Measurements from ENCODE around the gene ALKBH5. TPM values are rescaled to one million over a fixed set of nuclear protein-coding genes. Genes with fewer than 3 reads are reported as not detected.

The ALKBH5 gene
- total and polyA plus RNA-seq, 9 of the 15 experiments (the other 6 are each of a cell fraction or from before 2014, with no cell fraction given), result 11.4 to 70.0 (median 47.4) TPM

- intact Hi-C loops (cut with micrococcal nuclease) (no loop called here), in situ Hi-C loops (cut with MboI) (loop anchor here (25.0 kb wide), 1 partner anchor 355 kb away; no protein-coding TSS in a partner anchor)
- POLR2A ChIA-PET, result no interaction called here
- no TSS peak for BruUV-seq (replicated peaks)
- H3K4me3 ChIP-seq, result no peak overlapping the region
- H3K27ac ChIP-seq (ENCODE audit: extremely low read depth, low read depth, low read length), result no peak overlapping the region
- H3K9ac ChIP-seq (ENCODE audit: insufficient read depth in 1 of 2, low read depth in 2 of 2, low read length in 2 of 2), result no peak overlapping the region
- peaks cover 9% of the 10 kb centered on the region for H4K20me1 ChIP-seq (replicated peaks; ENCODE audit: control insufficient read depth, insufficient read depth, low read length)
- H3K79me2 ChIP-seq (ENCODE audit: control insufficient read depth, insufficient read depth, low read length), result peaks cover 7% of the 10 kb centered on the region; the same call in 2 of the 3 replicates
- no peak for FAIRE-seq
- H3K36me3 ChIP-seq (ENCODE audit: control insufficient read depth, insufficient read depth, low read length), result peaks cover 67% of the 10 kb centered on the region; the same call in 2 of the 3 replicates
- H3K9me3 ChIP-seq (replicated peaks; ENCODE audit: control insufficient read depth, insufficient read depth, low read depth, low read length), result no peaks in the 10 kb centered on the region
- H3K9me1 ChIP-seq (ENCODE audit: control insufficient read depth, insufficient read depth, low read length), result peaks cover 3% of the 10 kb centered on the region
- H3K4me1 ChIP-seq (replicated peaks in 1 of 2; ENCODE audit: control insufficient read depth in 2 of 2, insufficient read depth in 2 of 2, low read length in 2 of 2), result no peaks in the 10 kb centered on the region
- no peak overlapping the region for H2AFZ ChIP-seq (ENCODE audit: low read depth, low read length)
- TF ChIP-seq PTTG1 (tag; IDR thresholded peaks at IDR 0.05; ENCODE audit: low read depth) (no peak), CREBBP (IDR thresholded peaks at IDR 0.05; ENCODE audit: low read depth, low read length) (no peak)
- no peaks in the 10 kb centered on the region for H3K27me3 ChIP-seq (ENCODE audit: control insufficient read depth in 2 of 2, insufficient read depth in 2 of 2, low read length in 2 of 2)
- H3K4me2 ChIP-seq (ENCODE audit: insufficient read depth, low read length), result no peak overlapping the region
- no peak for DNase-seq (ENCODE audit: extremely low read depth in 1 of 4, low spot score in 3 of 4)
- CTCF ChIA-PET (ENCODE audit: low intra/inter-chr PET ratio), result no interaction called here
- no peak for ATAC-seq
Observed at GRCh38 chr17:18206962-18207361, 23.3 kb downstream of the ALKBH5 start.

GRCh38 chr17:18208092-18208491, 24.5 kb downstream of the ALKBH5 start:
- TF ChIP-seq THRA (IDR thresholded peaks at IDR 0.05), result no peak
- no peak for TF ChIP-seq TFAM (CRISPR knock-in tag; conservative IDR thresholded peaks at IDR 0.05)
- TF ChIP-seq TAF15 (IDR thresholded peaks at IDR 0.05; ENCODE audit: low read depth, low read length), result no peak
- TF ChIP-seq SMARCA4 (IDR thresholded peaks at IDR 0.05), result no peak
- no peak for TF ChIP-seq SIRT6 (IDR thresholded peaks at IDR 0.05; ENCODE audit: low read depth, low read length)
- TF ChIP-seq WHSC1 (IDR thresholded peaks at IDR 0.05; ENCODE audit: low read length), result no peak
- TF ChIP-seq POLR3A (IDR thresholded peaks at IDR 0.05; ENCODE audit: borderline replicate concordance, extremely low read depth, insufficient read depth, insufficient read length), result no peak
- no peak for TF ChIP-seq TCFL5 (CRISPR knock-in tag; conservative IDR thresholded peaks at IDR 0.05)
- Histone ChIP-seq H3K27ac (ENCODE audit: extremely low read depth, low read depth, low read length) (no peak overlapping the region), H3K4me2 (ENCODE audit: insufficient read depth, low read length) (no peak overlapping the region), H3K27me3 (ENCODE audit: control insufficient read depth in 2 of 2, insufficient read depth in 2 of 2, low read length in 2 of 2) (no peaks in the 10 kb centered on the region), H3K4me3 (no peak overlapping the region), H3K79me2 (ENCODE audit: control insufficient read depth, insufficient read depth, low read length) (peaks cover 6% of the 10 kb centered on the region; the same call in 2 of the 3 replicates), H4K20me1 (replicated peaks; ENCODE audit: control insufficient read depth, insufficient read depth, low read length) (peaks cover 9% of the 10 kb centered on the region), H3K9me3 (replicated peaks; ENCODE audit: control insufficient read depth, insufficient read depth, low read depth, low read length) (no peaks in the 10 kb centered on the region), H2AFZ (ENCODE audit: low read depth, low read length) (no peak overlapping the region), H3K36me3 (ENCODE audit: control insufficient read depth, insufficient read depth, low read length) (peaks cover 66% of the 10 kb centered on the region; the same call in 2 of the 3 replicates), H3K9ac (ENCODE audit: insufficient read depth in 1 of 2, low read depth in 2 of 2, low read length in 2 of 2) (no peak overlapping the region), H3K9me1 (ENCODE audit: control insufficient read depth, insufficient read depth, low read length) (peaks cover 3% of the 10 kb centered on the region), H3K4me1 (replicated peaks in 1 of 2; ENCODE audit: control insufficient read depth in 2 of 2, insufficient read depth in 2 of 2, low read length in 2 of 2) (no peaks in the 10 kb centered on the region)
- no peak for DNase-seq (ENCODE audit: extremely low read depth in 1 of 4, low spot score in 3 of 4)
- 95% methylated on average over 7 of the region's 19 CpGs for WGBS (ENCODE audit: insufficient coverage, low coverage, missing lambda C conversion rate)
- in situ Hi-C loops (cut with MboI), result loop anchor here (25.0 kb wide), 1 partner anchor 354 kb away; no protein-coding TSS in a partner anchor
- intact Hi-C loops (cut with micrococcal nuclease), result no loop called here
- CTCF ChIA-PET (ENCODE audit: low intra/inter-chr PET ratio), result interaction anchor here (0.5 kb wide), 1 partner anchor 165 kb away, joined by 3 read pairs; no protein-coding TSS in a partner anchor
- ATAC-seq, result no peak
- BruUV-seq (replicated peaks), result no TSS peak
- POLR2A ChIA-PET, result no interaction called here
- no peak for FAIRE-seq
